Measurements from ENCODE around the gene FASTKD2. TPM values are rescaled to one million over a fixed set of nuclear protein-coding genes. Genes with fewer than 3 reads are reported as not detected.

Gene FASTKD2
- total and polyA plus RNA-seq, 2 of the 8 experiments (the other 6 are each of a cell fraction or from before 2014, with no cell fraction given): 35.7 to 38.5 TPM

DNA sequence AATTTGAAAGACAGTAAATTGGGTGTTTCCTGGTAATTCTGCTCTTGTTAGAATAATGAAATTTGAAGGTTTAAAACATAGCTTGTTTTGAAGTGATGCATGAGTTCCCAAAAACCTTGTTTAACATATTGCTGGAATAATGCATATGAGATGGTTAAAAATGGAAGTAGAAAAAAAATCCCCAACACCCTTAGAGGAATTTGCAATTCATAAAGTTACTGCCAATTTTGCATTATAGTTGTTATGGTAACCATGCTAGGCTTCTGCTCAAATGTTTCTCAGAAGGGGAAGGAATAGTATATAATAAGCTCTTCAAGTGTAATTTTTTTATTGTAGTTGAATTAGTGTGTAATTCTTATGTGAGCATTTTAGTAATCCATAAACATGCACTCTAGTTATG lies 49.1 kb downstream of the FASTKD2 start:
- Histone ChIP-seq H3K36me3 (ENCODE audit: control insufficient read depth in 2 of 4, insufficient read depth in 4 of 4, low read length in 3 of 4) (peaks cover 0 to 5% (median 2%) of the 10 kb centered on the region in 4 experiments; a peak in 3 of 8 replicates), H3K4me3 (ENCODE audit: extremely low read depth in 1 of 4, insufficient read depth in 2 of 4, low read depth in 3 of 4, low read length in 4 of 4) (peak overlapping the region in 1 of 4 experiments; percentile 2; a peak in 1 of 8 replicates), H4K91ac (replicated peaks; ENCODE audit: insufficient read length, low read length) (no peak overlapping the region), H3K79me1 (ENCODE audit: low read depth, low read length) (no peaks in the 10 kb centered on the region), H3K23me2 (ENCODE audit: low read depth, low read length) (no peaks in the 10 kb centered on the region), H4K20me1 (replicated peaks in 1 of 2; ENCODE audit: control insufficient read depth in 1 of 2, insufficient read depth in 2 of 2, low read length in 2 of 2) (no peaks in the 10 kb centered on the region), H3K23ac (ENCODE audit: insufficient read length) (no peak overlapping the region), H3K27ac (ENCODE audit: low read depth, low read length) (no peak overlapping the region), H2BK5ac (ENCODE audit: low read depth, low read length) (no peak overlapping the region), H3K18ac (ENCODE audit: extremely low read depth, low read length) (no peak overlapping the region), H3K4ac (replicated peaks; ENCODE audit: insufficient read length, low read depth, low read length) (no peak overlapping the region), H2BK120ac (replicated peaks; ENCODE audit: low read depth, low read length) (no peak overlapping the region), H2AFZ (ENCODE audit: low read length) (no peak overlapping the region), H2BK20ac (ENCODE audit: low read length) (no peak overlapping the region), H3K79me2 (ENCODE audit: control insufficient read depth in 1 of 2, insufficient read depth in 2 of 2, low read length in 2 of 2) (peaks cover 0 to 30% of the 10 kb centered on the region in 2 experiments; a peak in 3 of 4 replicates), H3K9me3 (ENCODE audit: insufficient read depth in 2 of 2, low read depth in 1 of 2, low read length in 1 of 2) (peaks cover 3 to 9% of the 10 kb centered on the region in 2 experiments; a peak in 3 of 4 replicates), H2AK5ac (ENCODE audit: low read depth, low read length) (no peak overlapping the region), H2BK12ac (ENCODE audit: low read depth, low read length) (no peak overlapping the region), H3K4me1 (replicated peaks in 1 of 4; ENCODE audit: control insufficient read depth in 3 of 4, insufficient read depth in 4 of 4, low read length in 3 of 4) (peaks cover 0 to 12% (median 2%) of the 10 kb centered on the region in 4 experiments; a peak in 2 of 7 replicates), H2BK15ac (ENCODE audit: low read length) (no peak overlapping the region), H4K8ac (ENCODE audit: extremely low read depth, insufficient read depth, low read length) (no peak overlapping the region), H3K27me3 (replicated peaks in 1 of 4; ENCODE audit: control insufficient read depth in 3 of 4, extremely low read depth in 1 of 4, insufficient read depth in 3 of 4, low read length in 3 of 4) (no peaks in the 10 kb centered on the region), H3K9ac (replicated peaks in 1 of 4; ENCODE audit: extremely low read depth in 1 of 4, low read depth in 3 of 4, low read length in 3 of 4) (no peak overlapping the region), H4K5ac (ENCODE audit: insufficient read length, low read depth, low read length) (no peak overlapping the region), H3K14ac (ENCODE audit: insufficient read length) (no peak overlapping the region), H3K56ac (replicated peaks; ENCODE audit: insufficient read length, low read depth, low read length) (no peak overlapping the region), H3K4me2 (ENCODE audit: insufficient read depth in 1 of 2, low read depth in 2 of 2, low read length in 2 of 2) (no peak overlapping the region)
- DNase-seq (ENCODE audit: low read depth in 1 of 2, low spot score in 2 of 2) (no peak), FAIRE-seq (no peak)
- TF ChIP-seq CHD1 (IDR thresholded peaks at IDR 0.05; ENCODE audit: low read depth, low read length): no peak
- ChIA-PET CTCF (ENCODE audit: partially characterized antibody) (interaction anchor here (1.1 to 1.6 kb wide), 5 partner anchors 9 to 136 kb away, joined by 3 to 7 read pairs (median 4); no protein-coding TSS in a partner anchor), POLR2A (ENCODE audit: partially characterized antibody) (interaction anchor here (0.6 to 1.4 kb wide), 5 partner anchors 8 to 1440 kb away, joined by 3 to 5 read pairs (median 4); partner anchors contain the start of gene IDH1)

Measured in H1 (cell line).